HG02571 (cell line): ENCODE results near the gene GGT5.
"Not testable (repeated sequence)": the region's sequence is repeated elsewhere in the genome, so short reads cannot be mapped to it uniquely, and the experiment has no call there.

ENCODE experiments used
- ATAC-seq: cut with Tn5 transposase; IDR thresholded peaks from one replicate; pipeline ENCODE4 v1.9.1; 2021; ENCODE audit warnings: mild to moderate bottlenecking, moderate library complexity; ENCODE audit not compliant: unreplicated experiment

Gene GGT5, protein sequence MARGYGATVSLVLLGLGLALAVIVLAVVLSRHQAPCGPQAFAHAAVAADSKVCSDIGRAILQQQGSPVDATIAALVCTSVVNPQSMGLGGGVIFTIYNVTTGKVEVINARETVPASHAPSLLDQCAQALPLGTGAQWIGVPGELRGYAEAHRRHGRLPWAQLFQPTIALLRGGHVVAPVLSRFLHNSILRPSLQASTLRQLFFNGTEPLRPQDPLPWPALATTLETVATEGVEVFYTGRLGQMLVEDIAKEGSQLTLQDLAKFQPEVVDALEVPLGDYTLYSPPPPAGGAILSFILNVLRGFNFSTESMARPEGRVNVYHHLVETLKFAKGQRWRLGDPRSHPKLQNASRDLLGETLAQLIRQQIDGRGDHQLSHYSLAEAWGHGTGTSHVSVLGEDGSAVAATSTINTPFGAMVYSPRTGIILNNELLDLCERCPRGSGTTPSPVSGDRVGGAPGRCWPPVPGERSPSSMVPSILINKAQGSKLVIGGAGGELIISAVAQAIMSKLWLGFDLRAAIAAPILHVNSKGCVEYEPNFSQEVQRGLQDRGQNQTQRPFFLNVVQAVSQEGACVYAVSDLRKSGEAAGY

DNA sequence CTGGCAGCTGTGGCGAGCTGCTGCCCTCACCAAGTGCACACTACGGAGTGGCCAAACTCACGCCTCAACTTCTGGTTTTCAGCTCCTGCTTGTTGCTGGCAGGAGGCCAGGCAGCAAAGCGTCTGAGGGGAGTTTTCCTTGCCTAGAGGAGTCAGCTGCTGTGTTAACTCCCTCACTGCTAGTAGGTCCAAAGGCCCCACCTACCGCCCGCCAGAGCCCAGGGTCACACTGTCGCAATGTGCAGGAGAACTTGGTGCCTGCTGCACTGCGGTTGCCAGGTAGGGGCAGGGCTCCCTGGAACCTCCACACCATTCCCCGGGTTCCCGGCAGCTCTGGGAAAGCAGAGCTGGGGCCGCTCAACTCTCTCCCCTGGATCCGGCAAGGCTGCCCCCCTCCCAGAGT lies at the start of gene GGT5:
TSS of gene GGT5 (minus strand) at position 53 of the 402 bp plus-strand sequence. CDS start 357 bp downstream, outside the sequence.
- not testable (repeated sequence) for ATAC-seq

DNA sequence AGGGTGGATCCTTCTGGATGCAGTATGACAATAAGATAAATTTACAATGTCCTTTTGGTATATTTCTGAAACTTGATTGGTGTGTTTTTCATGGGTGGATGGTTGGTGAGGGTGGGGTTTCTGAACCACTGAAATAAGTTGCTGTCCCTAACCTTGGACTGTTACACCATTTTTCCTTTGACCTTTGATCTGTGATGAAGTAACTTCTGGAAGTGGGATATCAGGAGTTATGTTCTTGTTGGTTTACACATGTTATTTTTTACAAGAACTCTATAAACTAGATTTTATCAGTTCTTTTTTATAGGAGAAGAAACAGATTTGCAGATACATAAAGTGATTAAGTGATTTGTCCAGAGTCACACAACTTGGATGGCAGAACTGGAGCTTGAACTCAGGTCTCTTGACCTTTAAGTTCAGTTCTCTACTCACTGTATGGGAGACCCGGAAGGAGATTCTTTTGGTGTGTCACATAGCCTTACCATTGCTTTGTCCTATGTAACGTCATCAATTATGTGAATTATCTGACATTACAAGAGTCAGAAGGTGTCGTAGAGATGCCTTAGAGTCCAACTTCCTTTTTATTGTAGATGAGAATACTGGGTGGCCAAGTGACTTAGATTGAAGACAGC lies 47.4 kb upstream of the GGT5 start:
- not testable (repeated sequence) for ATAC-seq

DNA sequence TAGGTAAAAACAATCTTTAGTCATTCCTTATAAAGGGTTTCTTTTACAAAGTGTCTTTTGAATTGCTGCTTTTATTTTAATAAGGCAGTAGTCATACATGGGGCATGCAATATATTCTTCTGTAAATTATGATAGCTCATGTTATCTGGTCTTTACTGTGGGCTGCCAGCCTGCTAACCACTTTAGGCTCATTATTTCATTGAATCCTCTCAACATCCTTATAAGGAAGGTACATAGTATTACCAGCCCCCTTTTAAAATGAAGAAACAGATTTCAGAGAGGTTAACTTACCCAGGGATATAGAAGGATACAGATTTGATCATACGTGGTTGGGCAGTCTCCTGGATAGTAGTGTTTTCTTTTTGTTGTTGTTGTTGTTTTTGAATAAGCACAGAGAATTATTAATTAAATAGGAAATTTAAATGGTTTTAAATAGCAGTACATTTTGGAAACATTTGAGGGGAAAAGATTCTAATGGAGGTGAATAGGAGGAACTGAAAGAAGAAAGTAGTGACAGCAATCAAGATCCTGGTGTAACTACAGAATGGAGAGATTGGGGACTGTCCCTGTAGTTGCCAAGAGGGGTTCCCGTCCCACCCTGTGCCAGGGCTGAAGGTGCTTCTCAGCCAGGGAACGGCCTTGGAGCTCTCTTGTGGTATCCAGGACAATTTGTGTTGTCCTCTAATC lies 46.8 kb upstream of the GGT5 start:
- ATAC-seq: no peak

DNA sequence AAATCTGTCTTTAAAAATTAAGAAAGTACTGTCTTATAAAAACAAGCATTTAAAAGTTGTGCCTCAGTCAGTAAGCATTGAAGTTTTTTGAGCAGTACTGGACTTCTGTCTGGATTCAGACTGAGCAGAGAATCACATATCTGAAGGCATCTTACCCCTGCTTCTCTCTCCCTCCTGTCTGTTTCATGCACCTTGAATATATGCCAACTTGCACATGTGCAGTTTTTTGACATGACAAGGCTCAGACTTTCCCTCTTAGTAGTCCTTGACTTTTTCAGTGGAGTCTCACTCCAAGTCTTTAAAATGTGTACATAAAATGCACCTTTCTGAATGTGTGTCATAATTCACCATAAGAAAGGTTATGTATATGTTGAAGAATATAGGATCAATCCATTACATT lies 45.6 kb upstream of the GGT5 start:
- ATAC-seq: no peak

DNA sequence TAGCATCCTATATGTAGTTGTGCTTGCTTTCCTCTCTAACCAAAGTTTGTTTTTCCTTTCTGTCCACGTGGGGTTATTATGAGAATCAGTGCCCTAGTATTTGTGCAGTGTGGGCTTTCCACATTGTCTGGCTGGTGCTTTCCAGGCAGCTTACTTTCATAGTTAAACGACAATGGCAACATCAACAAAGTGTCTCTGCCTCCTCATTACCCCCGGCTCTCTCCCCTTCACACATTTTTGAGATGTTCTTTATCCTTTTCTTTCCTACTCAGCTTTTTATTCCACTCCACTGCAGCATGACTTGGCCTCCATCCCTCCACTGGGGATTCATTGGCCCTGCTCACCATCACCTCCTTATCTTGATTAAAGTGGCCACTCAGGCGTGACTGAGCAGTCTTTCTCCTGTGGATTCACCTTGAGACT lies 44.9 kb upstream of the GGT5 start:
- no peak for ATAC-seq

DNA sequence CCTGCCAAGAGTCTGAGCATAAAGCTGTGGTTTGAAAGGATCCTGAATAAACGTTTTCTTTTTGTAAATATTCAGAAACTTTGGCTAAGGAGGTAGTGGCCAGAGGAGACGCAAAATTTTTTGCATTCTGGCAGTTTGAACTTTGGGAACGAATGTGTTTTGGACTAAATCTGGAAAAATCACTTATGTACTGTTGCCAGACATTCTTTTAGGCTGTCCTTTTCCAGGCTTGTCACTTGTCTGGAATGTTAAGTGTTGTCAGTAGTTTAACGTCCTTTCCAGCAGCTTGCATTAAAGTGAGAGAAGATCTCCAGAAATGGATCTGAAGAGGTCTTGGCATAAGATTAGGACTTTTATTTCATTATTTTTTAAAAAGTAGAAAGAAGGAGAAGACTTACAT lies 44.2 kb upstream of the GGT5 start:
- no peak for ATAC-seq

DNA sequence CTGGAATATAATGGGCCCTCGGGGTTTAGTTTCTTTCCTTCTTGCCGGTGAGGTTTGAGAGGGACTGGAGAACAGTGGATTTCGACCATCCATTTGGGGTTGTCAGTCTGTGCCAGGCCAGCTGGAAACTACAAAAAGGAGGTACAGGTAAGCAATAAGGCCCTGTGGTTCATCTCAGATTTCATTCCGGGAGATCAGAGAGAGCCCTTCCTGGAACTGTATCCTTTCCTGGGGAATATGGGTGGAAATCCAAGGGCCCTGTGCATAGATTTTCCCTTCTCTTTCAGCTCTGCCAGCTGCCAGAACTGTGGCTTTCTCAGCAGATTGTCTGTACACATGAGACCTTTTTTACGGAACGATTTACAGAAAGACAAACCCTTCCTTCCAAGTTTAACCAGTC lies 42.9 kb upstream of the GGT5 start:
- not testable (repeated sequence) for ATAC-seq

DNA sequence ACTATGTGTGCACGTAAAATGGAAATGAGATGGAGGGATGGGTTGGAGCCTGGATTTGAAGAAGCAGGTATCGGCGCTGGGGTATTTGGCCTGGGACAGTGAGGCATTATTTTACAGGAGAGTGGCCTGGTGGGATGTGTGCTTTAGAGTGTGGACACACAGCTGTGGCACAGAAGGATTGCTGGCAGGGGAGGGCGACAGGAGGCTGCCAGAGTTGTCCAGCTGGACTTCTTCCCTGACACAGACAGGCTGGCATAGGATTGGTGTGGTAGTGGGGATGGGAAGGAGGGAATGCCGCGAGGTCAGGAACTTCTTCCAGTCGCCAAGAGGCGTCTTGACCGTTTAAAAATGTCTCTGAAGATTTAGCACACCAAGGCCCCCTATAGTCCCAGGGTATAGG lies 42.3 kb upstream of the GGT5 start:
- not testable (repeated sequence) for ATAC-seq

DNA sequence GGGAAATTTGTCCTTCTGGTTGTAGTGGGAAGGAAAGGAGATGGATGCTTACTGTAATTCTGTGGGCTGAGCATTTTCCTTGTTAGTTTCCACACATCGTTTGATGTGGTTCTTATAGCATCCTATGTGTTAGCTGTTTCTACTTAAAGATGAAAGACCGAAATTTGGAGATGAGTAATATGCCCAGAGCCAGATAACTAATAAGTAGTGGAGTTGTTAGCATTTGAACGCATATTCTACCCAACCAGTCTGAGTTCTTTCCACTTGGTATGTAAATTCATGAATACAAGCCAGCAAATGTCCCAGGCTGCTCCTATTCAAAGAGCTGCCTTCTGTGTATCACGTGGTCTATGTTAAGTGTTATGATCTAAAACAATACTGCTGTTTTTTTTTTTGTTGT lies 40.4 kb upstream of the GGT5 start:
- no peak for ATAC-seq

DNA sequence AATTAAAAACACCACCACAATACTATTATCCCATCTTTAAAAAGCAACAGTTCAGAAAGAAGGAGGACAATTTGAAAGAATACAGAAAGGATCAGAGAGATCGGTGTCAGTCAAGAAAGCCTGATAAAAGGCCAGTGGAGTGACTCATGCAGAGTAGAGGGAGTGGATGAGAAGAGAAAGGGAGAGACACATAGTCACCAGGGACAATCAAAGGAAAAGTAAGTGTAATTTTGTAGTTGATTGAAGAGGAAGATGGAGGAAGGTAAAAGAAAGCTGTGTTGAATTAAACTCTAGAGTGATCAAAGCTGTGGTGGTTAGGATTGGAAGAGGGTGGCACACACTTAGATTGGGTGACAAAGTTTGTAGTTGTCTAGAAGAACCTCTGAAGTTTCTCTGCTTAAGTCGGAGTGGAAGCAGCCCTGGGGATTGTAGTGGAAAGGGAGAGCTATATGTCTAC lies 39.9 kb upstream of the GGT5 start:
- no peak for ATAC-seq

DNA sequence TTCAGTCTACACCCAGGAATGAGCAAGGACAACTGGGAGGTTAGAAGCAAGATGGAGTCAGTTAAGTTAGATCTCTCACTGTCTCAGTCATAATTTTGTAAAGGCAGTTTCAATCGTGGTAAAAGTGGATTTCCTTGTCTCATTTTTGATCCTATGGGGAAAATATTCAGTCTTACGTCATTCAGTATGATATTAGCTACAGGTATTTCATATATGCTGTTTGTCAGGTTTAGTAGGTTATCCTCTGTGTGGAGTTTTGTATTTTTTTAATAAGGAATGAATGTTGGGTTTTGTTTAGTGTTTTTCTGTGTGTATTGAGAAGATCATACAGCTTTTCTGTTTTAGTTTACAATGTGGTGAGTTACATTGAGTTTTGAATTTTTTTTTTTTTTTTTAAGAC lies 37.5 kb upstream of the GGT5 start:
- no peak for ATAC-seq

DNA sequence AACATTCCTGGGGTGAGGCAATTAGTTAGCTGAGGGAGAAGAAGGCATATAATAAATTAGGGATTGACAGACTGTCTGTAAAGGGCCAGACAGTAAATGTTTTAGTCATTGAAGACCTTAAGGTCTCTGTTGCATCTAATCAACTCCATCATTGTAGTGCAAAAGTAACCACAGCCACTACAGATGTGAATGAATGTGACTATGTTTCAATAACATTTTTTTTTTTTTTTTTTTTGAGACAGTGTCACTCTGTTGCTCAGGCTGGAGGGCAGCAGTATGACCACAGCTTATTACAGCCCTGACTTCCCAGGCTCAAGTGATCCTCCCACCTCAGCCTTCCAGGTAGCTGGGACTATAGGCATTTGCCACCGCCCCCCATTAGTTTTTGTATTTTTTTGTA lies 35.5 kb upstream of the GGT5 start:
- not testable (repeated sequence) for ATAC-seq

DNA sequence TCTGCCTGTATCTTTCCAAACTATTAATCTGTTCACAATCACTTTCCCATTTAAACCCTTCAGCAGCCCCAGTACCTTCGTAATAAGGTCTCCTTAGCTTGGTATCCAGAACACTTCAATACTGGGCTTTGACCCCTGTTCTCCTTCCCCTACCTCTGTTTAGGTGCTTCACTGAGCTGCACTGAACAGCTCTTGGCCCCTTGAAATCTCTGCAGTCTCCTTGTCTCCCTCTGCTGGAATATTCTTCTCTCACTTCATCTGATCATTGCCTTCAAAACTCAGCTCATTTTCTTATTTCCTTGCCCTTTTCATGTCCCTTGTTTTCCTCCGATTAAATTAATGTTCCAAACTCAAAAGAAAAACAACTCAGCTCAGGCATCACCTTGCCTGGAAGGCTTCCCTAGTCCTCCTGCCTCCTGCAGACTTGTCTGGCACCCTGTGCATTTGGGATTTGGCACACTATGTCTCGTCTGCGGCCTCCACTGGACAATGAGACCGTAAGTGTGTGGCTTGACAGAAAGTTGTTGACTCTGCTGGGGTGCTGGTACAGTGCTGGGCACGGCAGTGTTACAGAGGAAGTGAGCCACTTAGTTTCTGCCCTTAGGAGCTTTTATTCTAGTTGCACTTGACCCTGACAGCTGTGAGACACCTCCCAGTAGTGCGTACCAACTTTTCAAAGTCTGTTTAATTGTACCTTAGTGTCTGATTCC lies 30.0 kb upstream of the GGT5 start:
- not testable (repeated sequence) for ATAC-seq

DNA sequence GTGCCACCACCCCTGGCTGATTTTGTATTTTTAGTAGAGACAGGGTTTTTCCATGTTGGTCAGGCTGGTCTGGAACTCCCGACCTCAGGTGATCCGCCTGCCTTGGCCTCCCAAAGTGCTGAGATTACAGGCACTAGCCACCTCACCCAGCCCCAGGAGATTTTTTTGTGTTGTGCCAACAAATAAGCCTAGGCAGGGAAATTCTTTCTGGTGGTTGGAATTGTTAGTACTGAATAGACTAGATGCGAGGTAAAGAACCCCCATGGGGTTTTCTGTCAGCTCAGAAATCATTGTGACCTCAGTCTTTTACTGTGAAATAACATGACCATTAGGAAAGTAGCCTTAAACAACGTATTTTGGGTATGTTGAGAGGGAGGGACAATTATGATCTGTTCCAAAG lies 29.0 kb upstream of the GGT5 start:
- ATAC-seq: not testable (repeated sequence)

DNA sequence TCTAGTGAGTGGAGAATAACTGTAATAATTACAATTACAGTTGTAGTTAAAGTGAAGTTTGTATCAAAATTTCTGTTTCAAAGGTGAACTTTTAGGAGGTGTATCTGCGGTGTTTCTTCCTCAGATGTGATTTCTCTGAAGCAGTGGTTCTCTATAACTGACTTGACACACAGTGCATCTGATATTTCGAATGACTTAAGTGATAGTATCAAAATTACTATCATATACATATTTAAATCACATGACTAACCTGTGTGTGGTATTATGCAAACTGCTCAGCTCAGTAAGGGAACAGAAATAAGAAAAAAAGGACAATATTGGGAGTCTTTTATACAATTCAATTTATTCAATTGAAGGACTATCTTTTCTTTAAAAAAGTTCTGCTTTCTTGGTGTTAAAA lies 28.1 kb upstream of the GGT5 start:
- not testable (repeated sequence) for ATAC-seq

DNA sequence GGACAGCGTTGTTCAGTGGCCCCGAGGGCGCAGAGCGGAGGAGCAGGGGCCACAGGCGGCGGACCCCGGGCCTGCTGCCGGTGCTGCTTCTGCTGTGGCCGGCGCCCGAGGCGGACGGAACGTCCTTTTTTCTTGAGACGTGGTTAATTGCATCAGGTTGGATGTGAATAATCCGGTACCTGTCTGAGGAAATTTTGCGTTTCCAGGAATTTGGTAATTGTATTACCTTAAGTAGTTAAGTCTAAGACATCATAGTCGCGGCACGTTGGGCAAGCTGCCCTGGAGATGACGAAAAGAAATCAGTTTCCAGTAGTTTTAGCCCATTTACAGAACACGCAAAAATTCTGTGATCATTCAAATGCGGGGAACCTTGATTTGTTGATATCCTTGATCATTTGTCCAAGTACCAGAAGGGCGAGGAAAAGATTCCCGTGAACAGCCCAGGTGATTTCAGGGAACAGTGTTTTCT lies 26.5 kb upstream of the GGT5 start:
- ATAC-seq: no peak

DNA sequence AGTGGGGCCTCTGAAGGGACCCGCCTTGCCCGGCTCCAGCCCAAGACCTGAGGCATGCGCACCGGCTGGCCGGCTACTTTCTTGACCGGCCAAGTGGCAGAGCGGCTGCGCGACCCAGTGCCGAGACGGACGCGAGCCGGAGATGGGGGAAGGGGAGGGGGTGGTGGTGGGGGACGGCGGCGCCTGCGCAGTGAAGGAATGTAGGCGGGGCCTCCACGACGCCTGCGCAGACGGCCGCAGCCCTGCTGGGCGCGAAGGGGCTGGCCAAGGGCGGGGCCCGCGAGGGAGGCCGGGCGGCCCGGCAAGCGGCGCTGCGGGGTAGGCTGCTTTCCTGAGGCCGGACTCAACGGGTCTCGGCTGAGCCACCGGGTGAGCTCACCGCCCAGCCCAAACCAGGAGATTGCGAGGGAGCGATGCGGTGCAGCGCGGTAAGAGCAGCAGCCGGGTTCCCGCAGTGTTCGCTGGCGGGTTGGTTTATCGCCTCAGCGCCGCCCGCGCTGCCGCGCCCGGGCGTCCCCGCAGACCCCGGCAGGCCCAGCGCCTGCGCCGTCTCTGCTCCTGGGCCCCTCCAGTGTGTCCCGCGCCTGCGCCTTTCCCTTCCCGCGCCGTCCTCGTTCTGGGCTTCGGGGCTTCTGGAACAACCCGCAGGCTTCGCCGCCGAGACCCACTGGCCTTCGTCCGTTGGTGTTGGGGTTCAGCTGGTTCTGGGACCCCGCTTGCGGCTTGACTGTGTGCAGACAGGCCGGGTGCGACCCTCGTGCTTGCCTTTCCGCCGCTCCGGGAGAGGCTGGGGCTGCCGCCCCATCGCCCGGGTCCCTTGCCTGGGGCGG lies 25.9 kb upstream of the GGT5 start, which contains the start of gene SPECC1L:
TSS of gene SPECC1L (plus strand) at position 276 of the 830 bp plus-strand sequence. CDS start 31,401 bp downstream, outside the sequence.
- peak; percentile 85 for ATAC-seq

DNA sequence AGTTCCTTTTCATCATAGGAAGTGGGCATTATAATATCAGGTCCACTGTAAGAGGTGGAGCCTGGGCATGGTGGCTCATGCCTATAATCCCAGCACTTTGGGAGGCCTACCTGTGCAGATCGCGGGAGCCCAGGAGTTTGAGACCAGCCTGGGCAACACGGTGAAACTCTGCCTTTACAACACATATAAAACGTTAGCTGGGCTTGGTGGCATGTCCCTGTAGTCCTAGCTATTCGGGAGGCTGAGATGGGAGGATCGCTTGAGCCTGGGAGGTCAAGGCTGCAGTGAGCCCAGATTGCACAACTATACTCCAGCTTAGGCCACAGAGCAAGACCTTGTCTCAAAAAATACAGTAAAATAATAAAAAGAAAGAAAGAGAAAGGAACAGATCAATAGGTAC lies 21.6 kb upstream of the GGT5 start:
- not testable (repeated sequence) for ATAC-seq

DNA sequence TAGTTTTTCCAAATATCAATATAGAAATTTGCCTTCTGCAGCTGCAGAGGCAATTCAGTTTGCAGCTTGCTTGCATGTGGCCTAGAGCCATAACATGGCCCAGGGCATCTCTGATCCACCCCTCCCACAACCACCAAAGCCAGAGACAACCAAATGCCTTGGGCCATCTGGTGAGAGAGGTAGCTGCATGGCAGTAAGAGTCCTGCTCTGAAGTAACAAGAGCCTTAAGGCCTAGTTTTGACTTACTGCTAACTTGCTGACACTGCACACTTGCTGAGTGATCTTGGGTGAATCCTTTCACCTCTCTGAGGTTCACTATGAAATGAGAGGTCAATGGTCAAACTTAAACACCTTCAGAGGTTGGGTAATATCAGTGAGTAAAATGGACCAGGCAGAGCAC lies 20.9 kb upstream of the GGT5 start:
- no peak for ATAC-seq
